ENCODE data around the gene TTYH2.

TTYH2 gene

DNA sequence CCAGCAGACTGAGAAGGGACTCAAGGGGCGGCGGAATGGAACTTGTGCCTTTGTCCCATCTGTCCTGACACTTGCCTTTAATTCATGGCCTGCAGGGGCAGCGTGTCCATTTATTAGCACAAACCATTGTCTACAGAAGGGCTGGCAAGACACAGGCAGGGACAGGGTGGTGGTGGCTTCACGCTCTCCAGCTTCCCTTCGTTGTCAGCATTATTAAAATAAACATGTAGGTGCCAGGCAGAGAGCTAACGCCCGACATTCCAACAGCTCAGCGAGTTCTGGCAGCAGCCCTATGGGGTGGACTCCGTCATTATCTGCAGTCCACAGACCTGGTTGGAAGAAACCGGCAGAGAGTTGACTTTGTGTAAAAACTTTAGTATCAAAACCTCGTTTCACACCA, 77.0 kb downstream of the TTYH2 start:
- no peak for DNase-seq (ENCODE audit: low read depth)

DNA sequence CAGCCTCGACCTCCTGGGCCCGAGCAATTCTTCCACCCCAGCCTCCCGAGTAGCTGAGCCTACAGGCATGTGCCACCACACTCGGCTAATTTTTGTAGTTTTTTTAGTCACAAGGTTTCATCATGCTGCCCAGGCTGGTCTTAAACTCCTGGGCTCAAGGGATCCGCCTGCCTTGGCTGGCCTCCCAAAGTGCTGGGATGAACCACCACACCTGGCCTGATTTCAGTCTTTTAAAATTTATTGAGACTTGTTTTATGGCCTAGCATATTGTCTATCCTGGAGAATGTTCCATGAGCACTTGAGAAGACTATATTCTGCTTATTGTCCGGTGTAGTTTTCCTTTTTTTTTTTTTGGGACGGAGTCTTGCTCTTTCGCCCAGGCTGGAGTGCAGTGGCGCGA, 79.1 kb downstream of the TTYH2 start:
- no peak for DNase-seq (ENCODE audit: low read depth)

DNA sequence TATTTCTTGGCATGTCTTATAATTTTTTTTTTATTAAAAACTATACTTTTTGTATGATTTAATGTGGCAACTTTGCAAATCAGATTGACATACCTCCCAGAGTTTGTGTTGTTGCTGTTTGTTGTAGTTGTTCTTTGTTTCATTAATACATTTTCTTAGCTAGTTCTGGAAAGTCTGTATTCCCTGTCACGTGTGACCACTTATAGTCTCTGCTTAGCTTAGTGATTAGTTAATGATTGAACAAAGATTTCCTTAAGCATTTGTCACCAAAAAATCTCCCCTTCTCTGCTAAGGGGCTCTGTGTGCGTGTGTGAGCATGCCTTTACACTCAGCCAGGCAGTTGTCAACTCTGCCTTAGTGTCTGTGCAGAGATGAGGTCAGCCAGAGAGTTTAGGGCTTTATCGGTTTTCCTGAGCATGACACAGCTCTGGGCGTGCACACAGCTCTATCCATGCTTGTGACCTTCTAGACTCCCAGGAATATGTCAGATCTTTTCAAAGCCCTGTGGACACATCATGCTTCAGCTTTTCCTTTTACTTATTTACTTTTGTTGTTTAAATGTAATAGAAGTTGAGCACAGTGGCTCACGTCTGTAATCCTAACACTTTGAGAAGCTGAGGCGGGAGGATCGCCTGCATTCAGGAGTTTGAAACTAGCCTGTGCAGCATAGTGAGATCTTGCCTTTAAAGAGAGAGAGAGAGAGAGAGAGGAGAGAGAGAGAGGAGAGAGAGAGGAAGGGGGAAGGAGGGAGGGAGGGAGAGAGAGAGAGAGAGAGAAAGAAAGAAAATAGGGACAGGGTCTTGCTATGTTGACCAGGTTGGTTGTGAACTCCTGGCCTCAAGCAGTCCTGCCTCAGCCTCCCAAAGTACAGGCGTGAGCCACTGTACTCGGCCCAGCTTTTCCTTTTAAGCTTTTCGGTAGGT, 82.5 kb downstream of the TTYH2 start:
- no peak for DNase-seq (ENCODE audit: low read depth)

DNA sequence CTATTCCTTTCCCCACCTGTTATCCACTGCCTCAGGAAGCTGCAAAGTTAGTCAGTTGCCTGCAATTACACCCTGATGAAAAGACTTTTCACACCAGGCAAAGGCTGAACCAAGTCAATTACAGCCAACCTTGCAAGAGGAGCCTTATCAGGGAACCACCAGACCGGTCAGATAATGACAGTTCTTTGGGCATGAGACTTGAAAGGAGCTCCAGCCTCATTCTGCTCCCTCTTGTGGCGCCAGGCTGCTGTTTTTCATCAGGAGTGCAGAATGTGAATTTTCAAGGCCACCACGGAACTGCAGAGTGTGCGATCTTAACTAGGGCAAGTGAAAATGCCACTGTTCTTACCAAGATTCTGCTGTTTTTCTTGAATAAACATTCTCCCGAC, 83.2 kb downstream of the TTYH2 start:
- no peak for DNase-seq (ENCODE audit: low read depth)

GRCh38 chr17:74297941-74298340, 84.6 kb downstream of the TTYH2 start:
- no peak for DNase-seq (ENCODE audit: low read depth)

GRCh38 chr17:74298778-74299177, 85.4 kb downstream of the TTYH2 start:
- no peak for DNase-seq (ENCODE audit: low read depth)

GRCh38 chr17:74299226-74300009, 86.0 kb downstream of the TTYH2 start:
- DNase-seq (ENCODE audit: low read depth): no peak

GRCh38 chr17:74303305-74303704, 89.9 kb downstream of the TTYH2 start:
- DNase-seq (ENCODE audit: low read depth): no peak

- no peak for DNase-seq (ENCODE audit: low read depth)
These were observed 90.8 kb downstream of the TTYH2 start for GRCh38 chr17:74304184-74304583.

DNA sequence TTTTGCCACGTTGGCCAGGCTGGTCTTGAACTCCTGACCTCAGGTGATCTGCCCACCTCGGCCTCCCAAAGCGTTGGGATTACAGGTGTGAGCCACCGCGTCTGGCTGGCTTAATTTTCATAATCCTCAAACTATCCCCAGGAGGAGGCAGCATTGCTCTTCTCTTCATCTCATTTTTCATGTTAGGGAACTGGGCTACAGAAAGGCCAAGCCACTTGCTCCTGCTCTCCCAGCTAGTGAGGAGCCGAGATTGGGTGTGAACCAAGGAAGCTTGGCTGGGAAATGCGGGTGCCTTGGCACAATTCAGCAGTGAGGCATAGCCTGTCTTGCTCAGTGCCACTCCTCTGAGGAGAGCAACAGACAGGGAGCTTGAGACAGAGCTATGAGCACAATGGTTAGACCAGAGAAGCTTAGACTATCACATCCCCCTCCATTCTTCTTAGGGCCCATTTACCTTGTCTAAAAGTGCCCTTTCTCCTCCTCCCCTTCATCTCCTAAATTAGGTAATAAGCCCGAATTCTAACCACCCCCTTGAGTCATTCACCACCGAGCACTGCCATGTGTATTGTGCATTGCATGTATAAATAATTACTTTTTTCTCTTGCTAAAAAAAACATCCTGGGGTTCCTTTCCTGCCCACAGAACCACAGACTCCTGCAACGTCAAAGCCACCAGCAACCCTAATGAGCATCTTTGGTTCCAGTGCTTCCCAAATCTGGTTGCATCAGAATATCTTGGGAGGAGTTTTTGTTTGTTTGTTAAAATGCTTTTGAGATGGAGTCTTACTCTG, 92.7 kb downstream of the TTYH2 start:
- DNase-seq (ENCODE audit: low read depth): no peak

- DNase-seq (ENCODE audit: low read depth): no peak
These were observed 94.8 kb downstream of the TTYH2 start for GRCh38 chr17:74307984-74308773.

- no peak for DNase-seq (ENCODE audit: low read depth)
These were observed 96.5 kb downstream of the TTYH2 start for GRCh38 chr17:74309902-74310301.
